ENCODE measurements around the gene S100A5. TPM values are rescaled to one million over a fixed set of nuclear protein-coding genes. Genes with fewer than 3 reads are reported as not detected.

Gene S100A5
- total and polyA plus RNA-seq, 9 of the 15 experiments (the other 6 are each of a cell fraction or from before 2014, with no cell fraction given) = 0.56 to 1.4 (median 0.64) TPM; not detected in 5

- H3K79me2 ChIP-seq (ENCODE audit: control insufficient read depth, insufficient read depth, low read length) = no peaks in the 10 kb centered on the region
- no peaks in the 10 kb centered on the region for H3K27me3 ChIP-seq (ENCODE audit: control insufficient read depth in 2 of 2, insufficient read depth in 2 of 2, low read length in 2 of 2)
- H3K36me3 ChIP-seq (ENCODE audit: control insufficient read depth, insufficient read depth, low read length) = no peaks in the 10 kb centered on the region
- ATAC-seq = no peak
- DNase-seq (ENCODE audit: extremely low read depth in 1 of 4, low spot score in 3 of 4) = no peak
- TF ChIP-seq MYC (IDR thresholded peaks at IDR 0.05; ENCODE audit: low read depth, low read length) = no peak
- TF ChIP-seq MYC (CRISPR knock-in tag; IDR thresholded peaks at IDR 0.05; ENCODE audit: borderline replicate concordance, low read depth) = no peak
- no peak for TF ChIP-seq ZNF586 (CRISPR knock-in tag; conservative IDR thresholded peaks at IDR 0.05)
- TF ChIP-seq MAZ (CRISPR knock-in tag; conservative IDR thresholded peaks at IDR 0.05 in 1 of 2, IDR thresholded peaks at IDR 0.05 in 1 of 2) = no peak
- no peak for TF ChIP-seq ZNF3 (CRISPR knock-in tag; IDR thresholded peaks at IDR 0.05)
- TF ChIP-seq POLR2AphosphoS2 (IDR thresholded peaks at IDR 0.05; ENCODE audit: low read length) = no peak
- peaks cover 0 to 5% of the 10 kb centered on the region in 2 experiments; a peak in 2 of 5 replicates for H3K4me1 ChIP-seq (replicated peaks in 1 of 2; ENCODE audit: control insufficient read depth in 2 of 2, insufficient read depth in 2 of 2, low read length in 2 of 2)
- intact Hi-C loops (cut with micrococcal nuclease) (no loop called here), in situ Hi-C loops (cut with MboI) (no loop called here)
- no peak for FAIRE-seq
- H3K27ac ChIP-seq (ENCODE audit: extremely low read depth, low read depth, low read length) = no peak overlapping the region
- no peaks in the 10 kb centered on the region for H3K9me3 ChIP-seq (replicated peaks; ENCODE audit: control insufficient read depth, insufficient read depth, low read depth, low read length)
- no peak overlapping the region for H2AFZ ChIP-seq (ENCODE audit: low read depth, low read length)
- no peak overlapping the region for H3K4me2 ChIP-seq (ENCODE audit: insufficient read depth, low read length)
- ChIA-PET POLR2A (interaction anchor here (0.6 to 1.1 kb wide), 3 partner anchors 15 to 52 kb away, joined by 3 read pairs; no protein-coding TSS in a partner anchor), CTCF (ENCODE audit: low intra/inter-chr PET ratio) (no interaction called here)
- no peak overlapping the region for H3K4me3 ChIP-seq
- H3K9ac ChIP-seq (ENCODE audit: insufficient read depth in 1 of 2, low read depth in 2 of 2, low read length in 2 of 2) = no peak overlapping the region
- no peaks in the 10 kb centered on the region for H4K20me1 ChIP-seq (replicated peaks; ENCODE audit: control insufficient read depth, insufficient read depth, low read length)
- no peaks in the 10 kb centered on the region for H3K9me1 ChIP-seq (ENCODE audit: control insufficient read depth, insufficient read depth, low read length)
- no TSS peak for BruUV-seq (replicated peaks)
Observed at GRCh38 chr1:153578490-153578889, 37.8 kb upstream of the S100A5 start.

DNA sequence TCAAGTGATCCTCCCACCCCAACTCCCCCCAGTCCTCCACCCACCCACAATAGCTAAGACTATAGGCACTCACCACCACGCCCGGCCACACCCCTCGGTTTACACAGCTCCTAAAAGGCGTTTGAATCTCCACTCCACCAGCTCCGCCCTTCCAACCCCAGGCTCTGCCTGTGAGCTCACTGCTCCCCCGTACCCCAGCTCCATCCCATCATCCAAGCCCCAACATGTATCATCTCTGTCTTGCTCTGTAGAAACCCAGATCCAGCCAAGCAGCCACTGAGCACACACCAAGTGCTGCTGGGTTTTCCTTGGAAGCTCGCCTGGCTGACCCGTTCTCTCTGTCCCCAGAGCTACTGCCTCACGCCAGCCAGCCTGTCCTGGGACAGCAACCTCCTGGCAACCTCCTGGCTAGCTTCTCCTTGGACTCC is 36.9 kb upstream of the S100A5 start:
- intact Hi-C loops (cut with micrococcal nuclease) = no loop called here
- TF ChIP-seq EGR1 (conservative IDR thresholded peaks at IDR 0.05) (0 out of 2 replicates have a peak, but pooled peaks have one; percentile 15), ZBED1 (IDR thresholded peaks at IDR 0.05) (no peak)

More for the DNA sequence above, 36.9 kb upstream of the S100A5 start:
- Histone ChIP-seq H3K4me1 (replicated peaks in 1 of 2; ENCODE audit: control insufficient read depth in 2 of 2, insufficient read depth in 2 of 2, low read length in 2 of 2) (peaks cover 0 to 5% of the 10 kb centered on the region in 2 experiments; a peak in 2 of 5 replicates), H3K9me1 (ENCODE audit: control insufficient read depth, insufficient read depth, low read length) (no peaks in the 10 kb centered on the region), H3K27ac (ENCODE audit: extremely low read depth, low read depth, low read length) (no peak overlapping the region), H3K9me3 (replicated peaks; ENCODE audit: control insufficient read depth, insufficient read depth, low read depth, low read length) (no peaks in the 10 kb centered on the region), H3K36me3 (ENCODE audit: control insufficient read depth, insufficient read depth, low read length) (no peaks in the 10 kb centered on the region), H4K20me1 (replicated peaks; ENCODE audit: control insufficient read depth, insufficient read depth, low read length) (no peaks in the 10 kb centered on the region), H3K27me3 (ENCODE audit: control insufficient read depth in 2 of 2, insufficient read depth in 2 of 2, low read length in 2 of 2) (no peaks in the 10 kb centered on the region), H3K4me2 (ENCODE audit: insufficient read depth, low read length) (no peak overlapping the region; the same call in 1 of the 2 replicates), H2AFZ (ENCODE audit: low read depth, low read length) (no peak overlapping the region), H3K4me3 (no peak overlapping the region), H3K79me2 (ENCODE audit: control insufficient read depth, insufficient read depth, low read length) (no peaks in the 10 kb centered on the region), H3K9ac (ENCODE audit: insufficient read depth in 1 of 2, low read depth in 2 of 2, low read length in 2 of 2) (peak overlapping the region in 1 of 2 experiments; percentile 78; a peak in 1 of 4 replicates)
- DNase-seq (ENCODE audit: extremely low read depth in 1 of 4, low spot score in 3 of 4) (peak in 1 of 4 experiments; percentile 35), ATAC-seq (peak; percentile 71), FAIRE-seq (no peak)
- WGBS (ENCODE audit: insufficient coverage, low coverage, missing lambda C conversion rate) = 1% methylated on average over 9 of the region's 9 CpGs
- POLR2A ChIA-PET = interaction anchor here (0.6 to 1.1 kb wide), 8 partner anchors 14 to 56 kb away, joined by 3 to 4 read pairs (median 3); partner anchors contain the start of gene CHTOP
- CTCF ChIA-PET (ENCODE audit: low intra/inter-chr PET ratio) = no interaction called here
- BruUV-seq (replicated peaks) = no TSS peak
- in situ Hi-C loops (cut with MboI) = no loop called here

Data from K562 (cell line).